Adipocyte (in vitro differentiated cells): ENCODE measurements around the gene VSTM4.
A peak's percentile ranks its signal among the peaks of the same experiment; 100 is the strongest.

Experiments used
- DNase-seq: peaks from one replicate; pipeline ENCODE4 v3.0.0-alpha.2; 2015; ENCODE audit warnings: low read depth
- H3K27me3 ChIP-seq: replicated peaks from 2 replicates; pipeline ENCODE4 v1.7.0; 2013; ENCODE audit warnings: mild to moderate bottlenecking, low read length, moderate library complexity; ENCODE audit not compliant: control insufficient read depth, insufficient read depth
- H3K36me3 ChIP-seq: 2 replicates; pipeline ENCODE4 v1.7.0; 2013; ENCODE audit warnings: low read length, mild to moderate bottlenecking, moderate library complexity; ENCODE audit not compliant: control insufficient read depth, insufficient read depth, severe bottlenecking
- H3K4me1 ChIP-seq: 2 replicates; pipeline ENCODE4 v1.7.0; 2013; ENCODE audit warnings: mild to moderate bottlenecking, low read length, moderate library complexity; ENCODE audit not compliant: control insufficient read depth, insufficient read depth
- H3K4me3 ChIP-seq: 2 replicates; pipeline ENCODE4 v1.7.0; 2013; ENCODE audit warnings: mild to moderate bottlenecking, low read length, moderate library complexity
- H3K9ac ChIP-seq: 2 replicates; pipeline ENCODE4 v1.7.0; 2013; ENCODE audit warnings: mild to moderate bottlenecking, low read length, moderate library complexity
- H3K9me3 ChIP-seq: 2 replicates; pipeline ENCODE4 v1.7.0; 2013; ENCODE audit warnings: mild to moderate bottlenecking, low read length, moderate library complexity; ENCODE audit not compliant: control insufficient read depth

The VSTM4 gene

DNA sequence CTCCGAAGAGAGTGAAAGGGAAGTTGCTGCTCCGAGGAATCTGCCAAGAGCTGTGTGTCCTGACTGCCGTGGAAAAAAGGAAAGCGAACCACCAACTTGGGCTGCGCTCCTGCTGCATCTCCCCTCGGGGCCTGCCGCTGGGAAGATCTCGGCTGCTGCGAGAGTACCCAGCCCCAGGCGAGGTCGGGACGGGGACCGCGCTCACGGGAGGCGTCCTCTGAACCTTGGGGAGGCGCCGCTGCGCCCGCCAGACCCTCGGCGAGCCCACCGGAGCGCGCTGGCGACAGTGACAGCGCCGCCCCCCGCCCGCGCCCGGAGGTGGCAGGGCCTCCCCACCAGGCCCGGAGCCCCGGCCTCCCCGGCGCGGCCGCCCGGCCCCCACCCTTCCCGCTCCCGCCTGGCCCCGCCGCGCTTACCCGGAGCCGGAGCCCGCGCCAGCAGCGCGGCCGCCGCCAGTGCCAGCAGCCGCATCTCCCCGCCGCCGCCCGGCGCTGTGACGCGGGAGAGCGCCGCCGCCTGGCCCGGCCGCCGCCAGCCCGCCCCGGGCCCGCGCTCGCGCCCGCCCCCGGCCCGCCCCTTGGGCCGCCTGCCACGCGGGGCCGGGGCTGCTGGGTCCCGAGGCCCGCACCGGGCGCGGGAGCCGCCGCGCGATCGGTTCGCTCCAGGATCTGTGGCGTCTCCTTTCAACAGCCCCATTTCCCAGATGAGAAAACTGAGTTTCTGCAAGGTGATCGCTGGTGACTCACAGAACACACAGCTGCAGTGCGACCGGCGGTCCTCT lies at the start of gene VSTM4:
TSS of gene VSTM4 (minus strand) at position 508 of the 781 bp plus-strand sequence. CDS start at position 471, 37 bp downstream.
- H3K27me3 ChIP-seq, result no peaks in the 10 kb centered on the region
- no peaks in the 10 kb centered on the region for H3K36me3 ChIP-seq
- DNase-seq, result peak; percentile 79
- peak within 1 kb of the TSS; percentile 91 for H3K4me3 ChIP-seq
- peaks cover 46% of the 10 kb centered on the region for H3K4me1 ChIP-seq
- peak within 1 kb of the TSS; percentile 91 for H3K9ac ChIP-seq
- H3K9me3 ChIP-seq, result no peaks in the 10 kb centered on the region

DNA sequence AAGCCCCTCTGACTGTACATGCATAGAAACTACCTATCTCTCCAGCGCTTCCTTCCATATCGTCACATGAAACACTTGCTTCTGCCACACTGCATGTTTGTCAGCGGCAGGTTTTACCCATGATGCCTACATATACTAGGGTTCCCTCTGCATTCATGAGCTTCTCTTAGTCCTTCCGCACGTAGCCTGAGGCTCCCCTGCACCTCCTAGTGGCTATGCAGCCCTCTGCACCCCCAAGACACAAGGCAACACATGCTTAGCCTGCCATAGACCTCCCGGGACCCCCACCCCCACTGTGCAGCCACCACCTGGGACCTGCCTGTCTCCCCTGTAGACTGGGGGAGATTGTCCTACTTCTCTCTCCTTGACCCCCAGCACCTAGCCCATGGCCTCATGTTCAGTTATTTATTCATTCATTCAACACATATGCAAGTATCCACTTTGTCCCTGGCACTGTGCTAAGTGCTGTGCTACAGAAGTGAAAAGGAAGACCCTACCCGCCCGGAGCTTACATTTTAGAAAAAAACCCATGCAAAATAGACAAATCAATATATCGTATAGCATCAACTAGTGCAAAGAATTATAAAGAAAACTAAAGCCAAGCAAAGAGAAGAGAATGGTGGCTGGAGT lies 49.4 kb upstream of the VSTM4 start:
- Histone ChIP-seq H3K27me3 (no peaks in the 10 kb centered on the region), H3K4me1 (peaks cover 4% of the 10 kb centered on the region), H3K4me3 (no peak overlapping the region), H3K9me3 (no peaks in the 10 kb centered on the region), H3K36me3 (no peaks in the 10 kb centered on the region), H3K9ac (no peak overlapping the region)
- DNase-seq, result peak; percentile 29

DNA sequence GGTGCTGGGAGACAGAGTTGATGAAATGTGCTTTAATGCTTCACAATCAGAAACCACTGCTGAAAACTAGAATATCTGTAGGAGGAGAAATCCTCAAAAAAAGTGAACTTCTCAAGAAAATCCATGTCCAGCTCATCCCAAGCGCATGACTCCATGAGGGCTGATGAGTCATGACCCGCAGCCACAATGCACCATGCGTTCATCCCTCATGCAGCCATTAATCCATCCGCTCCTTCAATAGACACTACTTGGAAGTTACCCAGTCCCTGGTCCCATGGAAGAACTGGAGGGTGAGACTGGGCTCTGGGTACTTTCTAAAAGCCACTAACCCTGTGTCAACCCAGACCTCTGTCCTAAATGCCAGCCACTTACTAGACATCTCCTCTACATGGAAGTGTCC lies 48.4 kb upstream of the VSTM4 start:
- H3K4me3 ChIP-seq, result no peak overlapping the region
- DNase-seq, result no peak
- H3K9ac ChIP-seq, result no peak overlapping the region
- no peaks in the 10 kb centered on the region for H3K9me3 ChIP-seq
- H3K4me1 ChIP-seq, result peaks cover 4% of the 10 kb centered on the region
- no peaks in the 10 kb centered on the region for H3K27me3 ChIP-seq
- H3K36me3 ChIP-seq, result no peaks in the 10 kb centered on the region

GRCh38 chr10:49162761-49163310 lies 47.5 kb upstream of the VSTM4 start:
- no peak for DNase-seq
- no peak overlapping the region for H3K9ac ChIP-seq
- H3K9me3 ChIP-seq, result no peaks in the 10 kb centered on the region
- no peaks in the 10 kb centered on the region for H3K36me3 ChIP-seq
- H3K27me3 ChIP-seq, result no peaks in the 10 kb centered on the region
- no peak overlapping the region for H3K4me3 ChIP-seq
- H3K4me1 ChIP-seq, result peaks cover 4% of the 10 kb centered on the region

DNA sequence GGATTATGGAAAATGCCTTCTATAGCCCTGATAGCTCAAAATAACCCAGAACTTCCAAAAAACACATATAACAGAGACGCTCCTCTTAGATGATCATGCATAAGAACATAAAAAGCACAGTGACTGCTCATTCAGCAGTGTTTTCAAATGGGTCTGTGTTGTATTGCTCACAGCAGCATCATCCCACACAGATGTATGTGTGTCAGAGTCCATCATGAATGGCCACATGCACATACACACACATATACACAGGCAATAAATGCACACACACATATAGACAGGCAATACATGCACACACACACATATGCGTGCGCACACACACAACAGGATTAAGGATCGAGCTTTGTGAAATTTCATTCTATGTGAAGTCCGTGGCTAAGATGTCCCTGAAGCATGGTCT lies 46.7 kb upstream of the VSTM4 start:
- Histone ChIP-seq H3K4me1 (peaks cover 4% of the 10 kb centered on the region), H3K9me3 (no peaks in the 10 kb centered on the region), H3K9ac (no peak overlapping the region), H3K27me3 (no peaks in the 10 kb centered on the region), H3K4me3 (no peak overlapping the region), H3K36me3 (no peaks in the 10 kb centered on the region)
- DNase-seq, result no peak

DNA sequence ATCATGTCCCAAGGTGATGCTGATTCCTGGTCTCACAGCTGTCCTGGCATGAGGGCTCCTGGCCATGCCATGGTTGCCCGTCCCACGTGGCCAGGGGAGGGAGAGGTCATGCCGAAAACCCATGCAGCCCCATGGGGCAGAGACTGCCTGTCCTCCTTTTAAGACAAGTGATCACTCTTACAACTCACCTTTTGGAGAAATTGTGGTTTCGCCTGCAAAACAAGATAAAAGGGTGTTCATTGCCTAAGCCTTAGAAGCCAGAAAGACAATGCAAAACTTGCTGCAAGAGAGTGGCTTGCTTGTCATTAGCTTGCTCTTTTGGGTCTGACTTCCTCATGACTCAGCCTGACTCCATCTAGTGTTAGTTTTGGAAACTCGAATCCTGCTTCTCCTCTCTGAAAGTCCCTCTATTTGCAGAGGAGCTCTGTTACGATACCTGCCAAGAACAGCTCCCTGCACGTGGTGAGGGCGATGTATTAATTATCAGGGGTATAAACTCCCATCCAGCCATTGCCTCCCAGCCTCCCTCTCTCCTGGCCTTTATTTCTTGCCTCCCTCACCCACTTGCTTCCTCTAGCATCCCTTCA lies 46.2 kb upstream of the VSTM4 start:
- Histone ChIP-seq H3K9ac (no peak overlapping the region), H3K27me3 (no peaks in the 10 kb centered on the region), H3K9me3 (no peaks in the 10 kb centered on the region), H3K4me3 (no peak overlapping the region), H3K4me1 (peaks cover 4% of the 10 kb centered on the region), H3K36me3 (no peaks in the 10 kb centered on the region)
- DNase-seq, result peak; percentile 77

DNA sequence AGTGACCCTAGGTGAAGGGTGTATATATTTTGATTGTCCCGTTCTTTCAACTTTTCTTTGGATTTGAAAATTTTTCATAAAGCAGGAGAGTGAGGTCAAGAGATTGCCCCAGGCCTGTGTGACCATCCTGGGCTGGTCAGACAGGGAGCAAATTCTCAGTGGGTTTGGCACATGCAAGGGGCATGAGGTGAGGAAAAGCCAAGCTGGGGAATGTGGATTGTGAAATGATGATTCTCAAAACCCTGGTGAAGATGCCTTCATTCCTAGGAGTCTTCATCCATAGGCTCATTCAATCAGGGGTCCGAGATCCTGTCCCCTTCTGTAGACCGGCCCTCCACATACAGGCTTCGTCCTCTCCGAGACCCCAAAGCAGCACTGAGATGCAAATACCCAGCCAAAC lies 45.5 kb upstream of the VSTM4 start:
- H3K9ac ChIP-seq, result no peak overlapping the region
- H3K9me3 ChIP-seq, result no peaks in the 10 kb centered on the region
- H3K36me3 ChIP-seq, result no peaks in the 10 kb centered on the region
- no peak for DNase-seq
- H3K4me1 ChIP-seq, result peaks cover 4% of the 10 kb centered on the region
- no peaks in the 10 kb centered on the region for H3K27me3 ChIP-seq
- no peak overlapping the region for H3K4me3 ChIP-seq

GRCh38 chr10:49160110-49160509 lies 44.8 kb upstream of the VSTM4 start:
- H3K36me3 ChIP-seq, result no peaks in the 10 kb centered on the region

DNA sequence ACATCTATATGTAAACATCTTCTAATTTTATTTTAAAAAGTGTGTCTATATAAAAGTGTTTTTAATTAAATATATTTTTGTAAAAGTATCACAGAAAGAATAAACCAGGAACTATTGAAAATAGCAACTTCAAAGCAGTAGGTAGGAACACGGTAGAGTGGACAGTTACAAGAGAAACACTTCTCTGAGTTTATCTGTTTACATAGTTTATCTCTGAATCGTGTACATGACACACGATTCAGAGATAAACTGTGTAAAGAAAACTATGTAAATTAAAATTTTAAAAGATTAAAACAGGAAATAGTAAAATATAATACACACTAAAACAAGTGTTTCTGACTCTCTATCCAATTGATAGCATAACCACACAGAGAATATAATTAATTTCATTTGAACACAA lies 43.6 kb upstream of the VSTM4 start:
- DNase-seq, result no peak
- H3K4me3 ChIP-seq, result no peak overlapping the region
- H3K9ac ChIP-seq, result no peak overlapping the region
- H3K4me1 ChIP-seq, result peaks cover 9% of the 10 kb centered on the region
- H3K27me3 ChIP-seq, result no peaks in the 10 kb centered on the region
- no peaks in the 10 kb centered on the region for H3K9me3 ChIP-seq
- no peaks in the 10 kb centered on the region for H3K36me3 ChIP-seq

More at GRCh38 chr10:49160110-49160509, 44.8 kb upstream of the VSTM4 start:
- H3K4me3 ChIP-seq, result no peak overlapping the region
- no peak for DNase-seq
- no peak overlapping the region for H3K9ac ChIP-seq
- no peaks in the 10 kb centered on the region for H3K27me3 ChIP-seq
- H3K9me3 ChIP-seq, result no peaks in the 10 kb centered on the region
- H3K4me1 ChIP-seq, result peaks cover 4% of the 10 kb centered on the region

DNA sequence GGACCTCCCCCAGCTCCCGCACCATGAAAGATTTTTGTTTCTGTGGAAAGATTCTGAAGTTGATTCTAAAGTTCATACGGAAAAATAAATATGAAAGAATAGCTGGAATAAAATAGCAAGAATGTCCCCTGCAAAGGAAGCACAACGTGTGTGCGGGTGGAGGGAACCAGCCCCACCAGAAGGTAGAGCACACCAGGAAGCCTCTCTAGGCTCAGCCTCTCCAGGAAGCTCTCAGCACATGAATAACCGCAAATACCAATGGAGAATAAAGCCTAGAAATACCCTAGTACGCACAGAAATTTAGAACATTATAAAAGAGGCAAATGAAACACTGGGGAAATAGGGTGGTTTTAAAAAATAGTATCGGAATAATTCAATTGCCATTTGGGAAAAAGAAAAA lies 43.1 kb upstream of the VSTM4 start:
- Histone ChIP-seq H3K36me3 (no peaks in the 10 kb centered on the region), H3K9me3 (no peaks in the 10 kb centered on the region), H3K9ac (no peak overlapping the region), H3K4me1 (peaks cover 11% of the 10 kb centered on the region), H3K4me3 (no peak overlapping the region), H3K27me3 (no peaks in the 10 kb centered on the region)
- no peak for DNase-seq

GRCh38 chr10:49157229-49157628 lies 41.9 kb upstream of the VSTM4 start:
- H3K36me3 ChIP-seq, result no peaks in the 10 kb centered on the region
- H3K4me1 ChIP-seq, result peaks cover 11% of the 10 kb centered on the region
- H3K27me3 ChIP-seq, result no peaks in the 10 kb centered on the region
- no peak overlapping the region for H3K9ac ChIP-seq
- H3K9me3 ChIP-seq, result no peaks in the 10 kb centered on the region
- H3K4me3 ChIP-seq, result no peak overlapping the region
- no peak for DNase-seq
